GM18507 (cell line): ENCODE data around the gene SCCPDH.
A peak's percentile ranks its signal among the peaks of the same experiment; 100 is the strongest.
"Not testable (repeated sequence)": the region's sequence is repeated elsewhere in the genome, so short reads cannot be mapped to it uniquely, and the experiment has no call there.

Experiments
- DNase-seq: peaks from one replicate; pipeline ENCODE4 v3.0.0; 2011; ENCODE audit warnings: low read depth; ENCODE audit not compliant: insufficient read length; ENCODE audit errors: extremely low spot score
- FAIRE-seq: peaks from 2 replicates; lab custom pipeline; 2011; peaks lifted over from hg19 to GRCh38; lab: Jason Lieb, UNC

SCCPDH gene, protein sequence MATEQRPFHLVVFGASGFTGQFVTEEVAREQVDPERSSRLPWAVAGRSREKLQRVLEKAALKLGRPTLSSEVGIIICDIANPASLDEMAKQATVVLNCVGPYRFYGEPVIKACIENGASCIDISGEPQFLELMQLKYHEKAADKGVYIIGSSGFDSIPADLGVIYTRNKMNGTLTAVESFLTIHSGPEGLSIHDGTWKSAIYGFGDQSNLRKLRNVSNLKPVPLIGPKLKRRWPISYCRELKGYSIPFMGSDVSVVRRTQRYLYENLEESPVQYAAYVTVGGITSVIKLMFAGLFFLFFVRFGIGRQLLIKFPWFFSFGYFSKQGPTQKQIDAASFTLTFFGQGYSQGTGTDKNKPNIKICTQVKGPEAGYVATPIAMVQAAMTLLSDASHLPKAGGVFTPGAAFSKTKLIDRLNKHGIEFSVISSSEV

DNA sequence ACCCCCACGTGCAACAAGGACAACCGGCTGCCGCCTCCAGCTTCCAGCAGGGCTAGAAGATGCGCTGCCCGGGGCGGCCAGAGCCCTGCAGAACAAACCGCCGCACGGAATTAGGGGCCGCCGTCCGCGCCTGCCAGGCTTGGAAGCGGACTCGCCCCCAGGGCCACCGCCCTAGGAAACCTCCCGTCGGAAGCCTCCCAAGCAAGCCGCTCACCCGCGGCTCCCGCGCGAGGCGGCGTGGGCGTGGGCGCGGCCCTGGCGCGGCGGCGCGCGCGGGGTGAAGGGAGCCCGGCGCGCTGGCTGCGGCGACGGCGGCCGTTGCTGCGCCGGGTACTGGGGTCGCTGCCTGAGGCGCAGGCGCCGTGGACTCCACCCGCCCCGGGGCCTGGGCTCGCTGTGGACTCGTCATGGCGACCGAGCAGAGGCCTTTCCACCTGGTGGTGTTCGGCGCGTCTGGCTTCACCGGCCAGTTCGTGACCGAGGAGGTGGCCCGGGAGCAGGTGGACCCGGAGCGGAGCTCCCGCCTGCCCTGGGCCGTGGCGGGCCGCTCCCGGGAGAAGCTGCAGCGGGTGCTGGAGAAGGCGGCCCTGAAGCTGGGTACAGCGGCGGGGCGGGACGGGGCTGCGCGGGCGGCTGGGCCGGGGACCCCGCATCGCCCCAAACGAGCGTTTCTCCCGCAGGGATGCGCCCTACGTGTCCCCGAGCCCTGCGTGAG lies at the start of gene SCCPDH:
Gene SCCPDH, plus strand, starts transcription at position 394 of the 715 bp plus-strand sequence. Its CDS starts 14 bp downstream, at position 408.
- DNase-seq (peak; percentile 83), FAIRE-seq (no peak)

DNA sequence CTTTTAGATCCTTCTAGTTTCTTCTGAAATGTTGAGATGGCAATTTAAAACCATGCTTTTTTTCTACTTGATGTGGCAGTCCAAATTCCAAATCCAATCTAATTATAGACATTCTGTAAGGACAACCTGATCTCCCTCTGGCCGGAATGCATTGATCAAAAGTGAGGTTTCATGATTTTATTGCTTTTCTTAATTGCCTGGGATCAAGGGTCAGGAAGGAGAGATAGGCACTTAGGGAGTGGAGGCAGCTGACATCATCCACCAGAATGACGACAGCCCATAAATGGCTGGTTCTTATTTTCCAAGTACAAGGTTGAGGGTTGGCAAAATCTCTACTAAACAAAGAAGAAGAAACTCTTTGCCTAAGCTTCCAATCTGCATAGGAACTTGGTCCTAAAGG lies 46.4 kb upstream of the SCCPDH start:
- FAIRE-seq (no peak), DNase-seq (no peak)

DNA sequence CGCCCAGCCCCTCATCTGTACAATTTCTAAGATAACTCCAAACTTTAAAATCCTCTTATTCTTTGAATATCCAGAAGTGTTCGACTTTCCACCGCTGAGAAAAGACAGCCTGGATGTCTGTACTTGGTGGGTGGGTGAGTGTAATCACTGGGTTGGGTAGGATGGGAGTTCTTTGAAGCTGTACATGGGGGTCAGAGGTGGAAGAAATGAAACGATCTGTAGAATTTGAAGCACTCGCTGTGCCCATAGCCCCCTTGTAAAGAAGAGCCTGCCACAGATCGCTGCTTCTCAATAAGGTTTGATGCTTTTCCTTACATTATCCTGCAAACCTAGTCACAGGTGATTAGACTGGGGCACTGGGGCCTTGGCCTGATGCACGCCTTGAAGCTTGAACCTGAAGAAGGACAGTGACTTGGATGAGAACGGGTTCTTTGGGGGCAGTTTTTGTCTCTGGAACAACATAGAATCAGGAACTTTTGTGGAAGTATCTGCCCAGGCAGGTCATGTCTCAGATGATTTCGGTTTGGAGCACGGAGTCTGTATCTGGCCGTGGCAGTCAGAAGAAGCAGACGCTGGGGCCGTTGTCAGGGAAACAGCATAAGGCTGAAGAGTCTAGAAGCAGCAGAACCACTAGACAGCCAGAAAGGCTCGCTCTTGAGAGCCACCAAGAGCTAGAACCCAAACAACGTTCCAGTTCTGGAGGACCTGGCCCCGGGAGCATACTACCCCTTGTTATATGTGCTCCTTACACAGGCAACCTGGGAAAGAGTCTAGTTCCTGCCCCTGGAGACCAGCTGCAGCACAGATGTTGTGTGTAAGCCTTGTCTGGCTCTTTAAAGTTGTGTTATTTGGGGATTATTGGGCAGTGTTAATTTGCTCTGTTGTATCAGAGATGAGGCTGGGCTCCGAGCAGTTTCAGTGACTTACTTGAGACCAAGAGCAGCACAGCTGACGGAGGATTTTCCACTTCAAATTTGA lies 45.1 kb upstream of the SCCPDH start:
- FAIRE-seq (no peak), DNase-seq (no peak)

DNA sequence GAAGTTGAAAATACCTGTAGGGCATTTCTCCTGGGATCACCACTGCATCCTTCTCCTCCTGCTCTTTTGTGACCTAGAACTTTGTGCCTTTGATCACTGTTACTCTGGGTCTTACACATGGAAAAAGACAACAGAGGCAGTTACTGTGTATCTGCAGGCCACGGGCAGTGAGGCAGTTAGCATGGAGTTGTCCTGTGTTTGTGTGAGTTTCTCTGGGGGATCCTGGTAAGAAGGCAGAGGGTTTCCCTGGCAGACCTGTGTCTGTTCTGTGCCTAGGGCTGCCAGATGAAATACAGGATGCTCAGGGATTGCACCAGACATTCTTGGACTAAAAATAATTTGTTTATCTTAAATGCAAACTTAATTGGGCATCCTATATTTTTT lies 44.4 kb upstream of the SCCPDH start:
- DNase-seq (no peak), FAIRE-seq (no peak)

DNA sequence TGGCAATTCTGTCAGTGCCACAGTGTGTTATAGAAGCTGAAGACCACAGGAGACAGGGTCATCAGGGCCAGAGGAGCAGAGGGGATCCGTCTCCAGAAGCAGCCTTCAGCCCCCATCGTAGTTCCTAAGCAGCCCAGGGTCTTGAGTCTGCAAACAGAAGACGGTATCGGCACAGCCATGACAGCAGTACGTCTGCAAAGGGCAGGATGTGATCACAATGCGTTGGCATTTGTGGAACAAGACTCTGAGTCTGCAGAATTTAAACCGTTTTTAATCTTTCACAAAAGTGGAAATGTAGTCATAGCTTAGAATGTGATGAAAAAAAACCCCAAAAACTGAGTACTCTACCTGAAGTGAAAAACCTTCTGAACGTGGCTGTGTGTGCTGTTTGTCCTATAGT lies 44.0 kb upstream of the SCCPDH start:
- no peak for DNase-seq
- no peak for FAIRE-seq

DNA sequence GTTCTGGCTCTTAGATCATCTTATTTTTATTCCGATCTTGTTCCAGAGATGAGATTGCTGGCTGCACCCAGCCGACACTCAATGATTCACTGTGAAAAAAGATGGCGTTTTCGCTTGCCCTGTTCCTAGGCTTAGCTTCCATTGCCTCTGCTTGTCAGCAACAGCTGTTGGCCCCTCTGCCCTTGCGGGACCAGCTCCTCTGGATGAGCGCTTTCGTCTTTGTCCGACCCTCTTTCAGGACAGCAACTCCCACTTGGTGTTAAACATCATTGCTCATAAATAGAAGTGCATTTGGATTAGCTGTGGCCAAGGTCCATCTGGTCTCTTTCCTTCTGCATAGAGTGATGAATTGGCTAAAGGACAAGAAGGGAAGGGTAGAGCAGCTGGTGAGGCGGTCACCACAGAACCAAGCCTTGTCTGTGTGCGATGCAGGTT lies 43.5 kb upstream of the SCCPDH start:
- no peak for FAIRE-seq
- no peak for DNase-seq

DNA sequence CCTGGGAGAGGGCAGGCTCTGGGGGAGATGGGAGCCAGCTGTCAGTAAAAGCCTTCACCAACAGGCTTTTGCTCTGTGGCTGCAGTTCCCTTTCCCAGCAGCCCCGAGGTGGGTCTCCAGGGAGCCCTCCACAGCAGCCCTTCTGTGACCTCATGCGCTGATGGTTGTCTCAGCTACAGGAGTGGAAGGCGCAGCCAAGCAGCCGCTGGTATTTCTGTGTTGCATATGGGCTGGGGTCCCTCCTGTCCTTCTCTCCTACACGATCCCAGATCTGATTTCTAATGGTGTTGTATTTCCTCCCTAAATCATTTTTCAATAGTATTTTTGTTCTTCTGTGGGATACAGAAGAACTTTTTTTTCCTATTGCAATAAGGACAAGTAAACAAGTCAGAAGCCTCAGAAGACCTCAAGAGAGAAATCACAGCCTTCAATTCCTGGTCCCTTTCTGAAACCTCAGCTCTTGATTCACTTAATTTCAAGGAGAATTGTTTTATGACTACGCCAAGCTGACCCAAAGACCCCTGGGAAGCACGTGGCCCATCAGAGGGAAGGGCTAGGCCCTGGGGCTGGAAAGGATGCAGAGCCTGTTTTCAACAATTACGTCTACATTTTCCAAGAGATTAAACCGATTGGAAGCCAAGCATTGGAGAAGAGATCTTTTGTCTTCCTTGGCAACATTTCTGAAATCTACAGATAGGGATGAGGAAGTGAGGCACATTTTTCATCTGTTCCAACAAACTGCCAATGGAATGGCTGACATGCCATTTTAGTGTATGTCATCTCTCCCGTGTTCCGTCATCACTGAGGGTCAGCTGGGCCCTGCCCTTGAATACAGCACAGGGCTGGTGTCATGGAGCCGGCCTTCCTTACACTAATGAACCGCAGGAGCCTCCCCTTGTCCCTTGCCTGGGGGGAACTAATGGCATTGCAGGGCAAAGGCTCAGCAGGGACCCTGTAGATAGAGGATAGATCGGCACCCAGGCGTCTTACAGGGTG lies 42.0 kb upstream of the SCCPDH start:
- no peak for FAIRE-seq
- no peak for DNase-seq

DNA sequence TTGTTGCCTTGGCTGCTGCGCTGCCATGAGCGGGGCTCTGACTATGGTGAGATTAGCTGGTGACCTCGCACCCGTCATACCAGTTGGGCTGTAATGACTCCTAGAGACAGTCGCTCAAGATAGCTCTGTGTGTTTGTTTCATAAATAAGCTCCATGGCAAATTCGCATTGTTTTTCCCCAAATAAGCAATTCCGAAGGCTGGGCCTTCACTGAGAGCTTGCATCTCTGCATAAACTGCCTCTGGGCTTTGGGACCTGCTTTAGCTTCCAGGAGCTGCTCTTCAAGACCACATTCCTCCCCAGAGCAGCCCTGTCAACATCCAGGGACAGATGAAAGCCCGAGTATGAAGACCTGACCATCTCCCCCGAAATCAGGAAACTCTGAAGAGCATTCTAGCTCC lies 40.7 kb upstream of the SCCPDH start:
- DNase-seq = no peak
- FAIRE-seq = no peak

DNA sequence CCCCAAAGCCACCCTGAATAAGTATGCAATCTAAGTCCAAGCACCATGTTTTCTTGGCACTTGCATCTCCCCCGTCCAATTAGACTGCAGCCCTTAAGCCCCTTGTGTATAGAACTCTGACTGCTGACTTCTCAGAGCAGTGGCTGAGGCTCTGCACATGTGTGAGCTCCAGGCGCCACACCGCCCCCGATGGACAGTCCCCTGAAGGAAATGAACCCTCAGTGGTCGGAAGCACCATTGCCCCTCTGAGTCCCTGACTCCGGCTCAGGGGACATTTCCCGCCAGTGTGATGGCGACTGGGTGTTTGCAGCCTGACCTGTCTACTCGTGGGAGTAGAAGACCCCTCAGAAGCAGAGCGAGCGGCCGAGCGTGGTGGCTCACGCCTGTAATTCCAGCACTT lies 37.2 kb upstream of the SCCPDH start:
- FAIRE-seq (no peak), DNase-seq (no peak)

DNA sequence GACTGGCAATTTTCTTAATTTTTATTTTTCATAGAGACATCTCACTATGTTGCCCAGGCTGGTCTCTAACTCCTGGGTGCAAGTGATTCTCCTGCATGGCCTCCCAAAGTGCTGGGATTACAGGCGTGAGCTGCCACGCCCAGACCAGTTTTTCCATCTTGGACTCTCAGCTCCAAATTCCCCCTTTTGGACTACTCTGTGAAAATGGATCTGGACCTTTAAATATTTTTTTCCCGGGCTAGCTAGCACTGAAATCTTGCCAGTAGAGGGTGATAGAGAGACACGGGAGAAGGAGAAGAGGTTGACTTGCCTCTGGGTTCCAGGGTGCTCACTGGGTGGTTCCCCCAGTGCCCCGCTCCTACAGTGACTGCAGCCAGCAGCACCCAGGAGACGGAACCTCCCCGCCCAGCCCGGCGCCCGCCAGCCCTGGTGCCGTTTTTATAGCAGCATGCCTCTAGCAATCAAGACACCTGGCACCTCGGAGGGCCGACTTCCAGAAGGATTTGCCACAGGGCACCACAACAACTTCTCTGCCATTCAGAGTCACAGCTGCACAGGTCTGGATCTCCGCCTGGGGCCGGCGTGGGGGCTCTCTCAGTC lies 34.7 kb upstream of the SCCPDH start:
- DNase-seq (peak; percentile 79), FAIRE-seq (peak; percentile 84)

DNA sequence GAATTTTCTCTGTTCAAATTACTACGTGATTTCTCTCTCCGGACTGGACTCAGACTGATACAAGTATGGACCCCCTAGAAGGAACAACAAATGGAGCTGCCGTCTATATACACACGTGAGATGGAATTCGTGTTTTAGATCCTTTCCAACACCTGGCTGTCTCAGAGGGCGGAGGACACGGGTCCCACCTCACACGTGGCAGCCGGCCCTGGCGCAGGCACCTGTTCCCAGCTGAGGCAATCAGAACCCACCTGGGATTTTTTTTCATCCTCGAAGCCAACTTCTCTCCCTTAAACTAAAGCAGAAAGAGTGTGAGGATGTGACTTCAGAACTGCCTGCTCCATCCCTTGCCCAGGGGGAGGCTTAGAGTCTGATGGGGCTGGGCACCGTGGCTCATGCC lies 34.1 kb upstream of the SCCPDH start:
- no peak for DNase-seq
- no peak for FAIRE-seq

DNA sequence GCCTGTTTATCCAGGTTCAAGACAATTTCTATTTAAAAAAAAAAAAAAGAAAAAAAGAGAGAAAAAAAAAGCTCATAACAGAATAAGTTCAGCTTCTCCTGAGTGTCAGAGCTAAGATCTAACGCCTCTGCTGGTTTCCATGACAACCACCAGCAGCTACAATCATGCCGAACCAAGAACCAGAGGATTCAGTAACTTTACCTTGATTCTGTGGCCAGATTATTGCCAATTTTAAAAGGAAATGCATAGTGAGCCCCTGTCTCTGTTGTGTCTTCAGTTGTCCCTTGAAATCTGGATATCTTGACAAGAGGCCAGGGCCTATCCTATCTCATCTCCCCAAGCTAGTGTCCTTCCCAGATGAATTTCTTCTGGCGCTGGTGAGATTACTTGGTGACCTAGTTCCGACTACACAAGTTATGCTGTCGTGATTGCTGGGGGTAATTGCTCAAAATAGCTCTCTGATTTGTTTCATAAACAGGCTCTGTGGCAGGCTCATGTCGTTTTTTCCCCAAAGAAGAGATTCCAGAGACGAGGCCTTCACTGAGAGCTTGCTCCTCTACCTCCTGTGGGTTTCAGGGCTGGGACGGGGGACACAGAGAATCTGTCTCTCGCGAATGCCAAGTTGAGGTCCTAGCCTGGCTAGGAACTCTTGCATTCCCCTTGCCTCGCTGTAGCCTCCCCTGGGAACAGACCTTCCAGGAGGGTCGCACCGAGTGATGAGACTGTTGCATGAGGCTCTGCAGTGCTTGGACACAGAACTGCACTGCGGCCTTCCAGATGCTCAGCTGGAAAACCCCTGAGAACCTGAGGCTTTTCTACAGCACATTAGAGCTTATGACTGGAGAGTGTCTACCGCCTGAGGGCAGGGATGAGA lies 32.4 kb upstream of the SCCPDH start:
- DNase-seq (no peak), FAIRE-seq (no peak)

DNA sequence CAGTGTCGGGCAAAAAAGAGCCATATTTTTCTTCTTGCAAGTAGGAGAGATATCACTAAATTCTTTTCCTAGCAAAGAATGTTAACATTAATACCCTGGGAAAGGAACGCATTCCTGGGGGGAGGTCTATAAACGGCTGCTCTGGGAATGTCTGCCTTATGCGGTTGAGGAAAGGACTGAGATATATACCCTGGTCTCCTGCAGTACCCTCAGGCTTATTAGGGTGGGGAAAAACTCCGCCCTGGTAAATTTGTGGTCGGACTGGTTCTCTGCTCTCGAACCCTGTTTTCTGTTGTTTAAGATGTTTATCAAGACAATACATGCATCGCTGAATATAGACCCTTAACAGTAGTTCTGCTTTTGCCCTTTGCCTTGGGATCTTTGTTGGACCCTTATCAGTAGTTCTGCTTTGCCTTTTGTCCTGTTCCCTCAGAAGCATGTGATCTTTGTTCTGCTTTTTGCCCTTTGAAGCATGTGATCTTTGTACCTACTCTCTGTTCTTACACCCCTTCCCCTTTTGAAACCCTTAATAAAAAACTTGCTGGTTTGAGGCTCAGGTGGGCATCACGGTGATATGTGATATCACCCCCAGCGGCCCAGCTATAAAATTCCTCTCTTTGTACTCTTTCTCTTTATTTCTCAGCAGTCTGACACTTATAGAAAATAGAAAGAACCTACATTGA lies 29.9 kb upstream of the SCCPDH start:
- FAIRE-seq, DNase-seq: not testable (repeated sequence)

DNA sequence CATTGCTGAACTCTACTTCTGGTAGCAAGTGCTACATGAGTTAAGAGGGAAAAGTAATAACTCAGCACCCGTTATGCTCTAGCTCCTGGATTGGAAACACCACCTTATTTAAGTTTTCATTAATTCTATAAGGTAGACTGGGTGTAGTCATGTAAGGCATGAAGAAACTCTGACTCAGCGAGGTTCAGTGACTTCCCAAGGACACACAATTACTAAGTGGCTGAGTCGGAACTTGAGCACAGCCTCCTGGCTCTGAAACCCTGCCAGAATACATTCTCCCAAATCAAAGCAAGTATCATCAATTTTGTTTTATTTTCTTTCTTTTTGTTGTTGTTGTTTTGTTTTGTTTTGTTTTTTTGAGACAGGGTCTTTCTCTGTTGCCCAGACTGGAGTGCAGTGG lies 29.1 kb upstream of the SCCPDH start:
- no peak for DNase-seq
- no peak for FAIRE-seq

DNA sequence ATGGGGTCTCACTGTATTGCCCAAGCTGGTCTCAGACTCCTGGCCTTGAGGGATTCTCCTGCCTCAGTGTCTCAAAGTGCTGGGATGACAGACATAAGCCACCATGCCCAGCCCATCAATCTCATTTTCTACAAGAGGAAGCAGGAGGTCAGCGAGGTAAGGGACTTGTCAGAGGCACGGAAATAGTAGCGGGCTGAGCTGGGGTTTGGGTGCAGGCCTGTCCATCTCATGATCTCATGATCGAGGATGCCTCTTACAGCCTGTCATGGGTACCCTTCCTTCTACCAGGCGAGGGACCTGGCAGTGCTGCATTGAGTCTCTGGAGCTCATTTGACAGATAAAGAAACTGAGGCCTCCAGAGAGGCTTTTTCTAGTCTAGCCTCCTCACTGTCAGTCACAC lies 28.5 kb upstream of the SCCPDH start:
- no peak for FAIRE-seq
- no peak for DNase-seq

DNA sequence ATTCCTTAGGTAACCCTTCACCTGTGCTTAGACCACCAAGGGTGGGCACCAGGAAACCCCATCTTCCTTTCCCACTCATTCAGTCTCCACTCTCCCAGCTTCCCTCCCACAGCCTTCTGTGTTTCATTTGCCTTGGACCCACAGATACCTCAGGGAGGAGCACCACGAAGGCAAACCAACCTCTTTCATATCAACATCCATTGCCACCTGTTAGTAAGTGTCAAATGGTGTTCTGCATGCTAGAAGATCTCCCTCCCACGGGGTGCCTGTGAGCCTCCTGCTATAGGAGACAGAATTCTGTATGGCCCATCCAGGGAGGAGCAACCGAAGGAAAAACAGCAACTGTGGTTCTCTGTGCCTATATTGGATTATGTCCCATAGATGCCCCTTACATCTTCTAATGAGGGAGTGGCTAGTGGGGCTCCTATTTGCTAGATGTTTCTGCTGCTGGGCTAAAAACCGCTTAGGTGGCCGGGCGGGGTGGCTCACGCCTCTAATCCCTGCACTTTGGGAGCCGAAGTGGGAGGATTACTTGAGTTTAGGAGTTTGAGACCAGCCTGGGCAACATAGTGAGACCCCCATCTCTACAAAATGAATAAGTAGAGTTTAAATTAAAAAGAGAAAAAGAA lies 25.6 kb upstream of the SCCPDH start:
- FAIRE-seq (no peak), DNase-seq (no peak)
